Astrocyte (in vitro differentiated cells and primary cell): ENCODE results near the gene SMAGP. TPM values are rescaled to one million over a fixed set of nuclear protein-coding genes. Genes with fewer than 3 reads are reported as not detected.

ENCODE experiments used
- DNase-seq: peaks from one replicate; pipeline ENCODE4 v3.0.0-alpha.2; 2010; ENCODE audit warnings: low read depth
- FAIRE-seq: peaks from 2 replicates; lab custom pipeline; 2011; peaks lifted over from hg19 to GRCh38; lab: Jason Lieb, UNC
- H2AFZ ChIP-seq: 2 replicates; pipeline ENCODE4 v1.6.0; 2012; ENCODE audit warnings: low read depth, low read length, inconsistent platforms
- H3K27ac ChIP-seq: 2 replicates; pipeline ENCODE4 v1.5.1; 2011; ENCODE audit warnings: low read depth, low read length, inconsistent platforms
- H3K27me3 ChIP-seq: 2 replicates; pipeline ENCODE4 v1.6.0; 2011; ENCODE audit warnings: low read length, inconsistent platforms; ENCODE audit not compliant: insufficient read depth
- H3K36me3 ChIP-seq: 2 replicates; pipeline ENCODE4 v1.5.1; 2011; ENCODE audit warnings: low read length, inconsistent platforms; ENCODE audit not compliant: insufficient read depth
- H3K4me1 ChIP-seq: 2 replicates; pipeline ENCODE4 v1.5.1; 2011; ENCODE audit warnings: low read length, inconsistent platforms; ENCODE audit not compliant: insufficient read depth
- H3K4me2 ChIP-seq: 2 replicates; pipeline ENCODE4 v1.6.0; 2012; ENCODE audit warnings: low read length, inconsistent platforms
- H3K4me3 ChIP-seq: 2 replicates; pipeline ENCODE4 v1.5.1; 2011; ENCODE audit warnings: low read depth, mild to moderate bottlenecking, low read length, inconsistent platforms; ENCODE audit not compliant: insufficient read depth
- H3K79me2 ChIP-seq: 2 replicates; pipeline ENCODE4 v1.6.0; 2012; ENCODE audit warnings: mild to moderate bottlenecking, low read length, inconsistent platforms; ENCODE audit not compliant: insufficient read depth
- H3K9ac ChIP-seq: 2 replicates; pipeline ENCODE4 v1.6.0; 2012; ENCODE audit warnings: mild to moderate bottlenecking, low read length, inconsistent platforms
- H3K9me3 ChIP-seq: 2 replicates; pipeline ENCODE4 v1.5.1; 2012; ENCODE audit warnings: low read depth, mild to moderate bottlenecking, low read length, inconsistent platforms; ENCODE audit not compliant: insufficient read depth
- H4K20me1 ChIP-seq: 2 replicates; pipeline ENCODE4 v1.6.0; 2012; ENCODE audit warnings: low read length, inconsistent platforms; ENCODE audit not compliant: insufficient read depth
- H3K27ac Mint-ChIP-seq: one replicate; pipeline ENCODE4 v1.8.0; 2021; ENCODE audit warnings: mild to moderate bottlenecking, mixed read lengths; ENCODE audit not compliant: unreplicated experiment
- H3K27me3 Mint-ChIP-seq: one replicate; pipeline ENCODE4 v1.8.0; 2021; ENCODE audit warnings: low read depth, mixed read lengths; ENCODE audit not compliant: unreplicated experiment
- H3K36me3 Mint-ChIP-seq: one replicate; pipeline ENCODE4 v1.8.0; 2021; ENCODE audit warnings: low read depth, mixed read lengths; ENCODE audit not compliant: unreplicated experiment
- H3K4me1 Mint-ChIP-seq: one replicate; pipeline ENCODE4 v1.8.0; 2021; ENCODE audit warnings: low read depth, mixed read lengths; ENCODE audit not compliant: unreplicated experiment
- H3K4me3 Mint-ChIP-seq: one replicate; pipeline ENCODE4 v1.8.0; 2021; ENCODE audit warnings: mild to moderate bottlenecking, moderate library complexity, mixed read lengths; ENCODE audit not compliant: unreplicated experiment
- H3K9me3 Mint-ChIP-seq: one replicate; pipeline ENCODE4 v1.8.0; 2021; ENCODE audit warnings: mild to moderate bottlenecking, mixed read lengths; ENCODE audit not compliant: unreplicated experiment
- CTCF ChIP-seq: IDR thresholded peaks from 2 replicates; pipeline ENCODE4 v1.5.1; 2011; ENCODE audit warnings: low read depth, mild to moderate bottlenecking, inconsistent platforms, low read length, moderate library complexity; ENCODE audit not compliant: insufficient read depth
- EZH2 ChIP-seq: IDR thresholded peaks from 2 replicates; pipeline ENCODE4 v1.6.1; 2012; ENCODE audit warnings: mild to moderate bottlenecking, low read length, inconsistent platforms; ENCODE audit not compliant: insufficient read depth
- total RNA-seq: library from RNA; stranded (reverse); gene quantifications from 2 replicates; pipeline ENCODE4 v1.2.1, GENCODE V29; 2021

The SMAGP gene
- total RNA-seq, 1 donor from 2014 or later, result 3.6 TPM

- H3K9me3 Mint-ChIP-seq, result no peaks in the 10 kb centered on the region
- H3K4me1 Mint-ChIP-seq, result peaks cover 5% of the 10 kb centered on the region
- TF ChIP-seq EZH2 (no peak), CTCF (no peak)
- H3K4me1 ChIP-seq, result peaks cover 20% of the 10 kb centered on the region
- peak overlapping the region; percentile 92 for H3K4me3 Mint-ChIP-seq
- H3K27me3 Mint-ChIP-seq, result peaks cover 7% of the 10 kb centered on the region
- H3K9ac ChIP-seq, result peak overlapping the region; percentile 82
- peak overlapping the region; percentile 78 for H2AFZ ChIP-seq
- H3K79me2 ChIP-seq, result peaks cover 32% of the 10 kb centered on the region
- peak overlapping the region; percentile 67 for H3K27ac Mint-ChIP-seq
- H3K36me3 ChIP-seq, result no peaks in the 10 kb centered on the region
- DNase-seq, result peak; percentile 87
- FAIRE-seq, result peak; percentile 74
- peak overlapping the region; percentile 85 for H3K27ac ChIP-seq
- no peaks in the 10 kb centered on the region for H3K9me3 ChIP-seq
- H3K4me2 ChIP-seq, result peak overlapping the region; percentile 87
- no peaks in the 10 kb centered on the region for H3K36me3 Mint-ChIP-seq
- H4K20me1 ChIP-seq, result no peaks in the 10 kb centered on the region
- H3K27me3 ChIP-seq, result no peaks in the 10 kb centered on the region
- H3K4me3 ChIP-seq, result peak overlapping the region; percentile 68
Measured at GRCh38 chr12:51270951-51271518, 820 bp upstream of the SMAGP start.

- Mint-ChIP-seq H3K4me3 (peak overlapping the region; percentile 82), H3K4me1 (peaks cover 5% of the 10 kb centered on the region), H3K27ac (peak overlapping the region; percentile 44), H3K27me3 (peaks cover 5% of the 10 kb centered on the region), H3K9me3 (no peaks in the 10 kb centered on the region), H3K36me3 (no peaks in the 10 kb centered on the region)
- peak; percentile 17 for DNase-seq
- no peaks in the 10 kb centered on the region for H3K27me3 ChIP-seq
- TF ChIP-seq EZH2 (no peak), CTCF (peak; percentile 3)
- H3K79me2 ChIP-seq, result peaks cover 44% of the 10 kb centered on the region
- no peak for FAIRE-seq
- H3K9ac ChIP-seq, result peak overlapping the region; percentile 82
- no peaks in the 10 kb centered on the region for H4K20me1 ChIP-seq
- peak overlapping the region; percentile 68 for H3K4me3 ChIP-seq
- no peaks in the 10 kb centered on the region for H3K36me3 ChIP-seq
- peaks cover 20% of the 10 kb centered on the region for H3K4me1 ChIP-seq
- H2AFZ ChIP-seq, result peak overlapping the region; percentile 78
- peak overlapping the region; percentile 85 for H3K27ac ChIP-seq
- H3K9me3 ChIP-seq, result no peaks in the 10 kb centered on the region
- H3K4me2 ChIP-seq, result peak overlapping the region; percentile 87
Measured at GRCh38 chr12:51269174-51270066, 795 bp downstream of the SMAGP start.
